ENCODE measurements around the gene SDC3. TPM values are rescaled to one million over a fixed set of nuclear protein-coding genes. Genes with fewer than 3 reads are reported as not detected.

The SDC3 gene
- total and polyA plus RNA-seq, 4 donors: 21.2 to 41.8 (median 23.7) TPM

DNA sequence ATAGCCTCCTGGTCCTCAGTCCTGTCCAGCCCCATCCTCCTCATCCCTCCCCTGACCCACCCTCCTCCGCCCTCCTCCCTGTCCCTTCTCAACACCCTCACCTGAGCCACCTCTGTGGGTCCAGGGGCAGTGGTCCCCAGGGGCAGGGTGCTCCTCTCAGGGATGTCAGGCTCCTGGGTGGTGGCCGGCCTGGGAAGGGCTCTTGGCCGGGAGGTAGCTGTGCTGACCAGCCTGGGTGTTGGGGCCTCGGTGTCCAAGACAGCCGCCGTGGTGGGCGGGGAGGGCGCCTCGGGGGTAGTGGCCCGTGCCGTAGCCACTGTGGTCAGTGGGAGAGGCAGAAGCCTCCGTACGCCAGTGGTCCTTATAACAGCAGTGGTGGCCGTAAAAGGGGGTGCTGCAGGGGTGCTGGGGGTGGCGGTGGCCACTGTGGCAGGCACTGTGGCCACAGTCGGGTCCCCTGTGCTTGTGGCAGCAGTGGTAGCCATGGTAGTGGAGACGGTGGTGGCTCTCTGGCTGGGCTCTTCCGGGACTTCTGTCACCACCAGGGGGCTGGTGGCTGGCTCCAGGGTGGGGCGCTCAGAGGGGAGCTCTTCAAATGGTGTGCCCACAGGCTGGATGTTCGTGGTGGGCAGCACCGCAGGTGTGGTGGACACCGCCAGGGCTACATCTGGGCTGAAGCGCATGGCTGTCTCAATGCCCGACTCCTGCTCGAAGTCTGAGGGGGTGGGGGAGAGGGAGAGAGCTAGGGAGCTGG is 31.9 kb downstream of the SDC3 start:
- no peak overlapping the region for H3K27ac ChIP-seq (ENCODE audit: low read depth in 1 of 2, low read length in 1 of 2)
- TF ChIP-seq, protein P1, sequence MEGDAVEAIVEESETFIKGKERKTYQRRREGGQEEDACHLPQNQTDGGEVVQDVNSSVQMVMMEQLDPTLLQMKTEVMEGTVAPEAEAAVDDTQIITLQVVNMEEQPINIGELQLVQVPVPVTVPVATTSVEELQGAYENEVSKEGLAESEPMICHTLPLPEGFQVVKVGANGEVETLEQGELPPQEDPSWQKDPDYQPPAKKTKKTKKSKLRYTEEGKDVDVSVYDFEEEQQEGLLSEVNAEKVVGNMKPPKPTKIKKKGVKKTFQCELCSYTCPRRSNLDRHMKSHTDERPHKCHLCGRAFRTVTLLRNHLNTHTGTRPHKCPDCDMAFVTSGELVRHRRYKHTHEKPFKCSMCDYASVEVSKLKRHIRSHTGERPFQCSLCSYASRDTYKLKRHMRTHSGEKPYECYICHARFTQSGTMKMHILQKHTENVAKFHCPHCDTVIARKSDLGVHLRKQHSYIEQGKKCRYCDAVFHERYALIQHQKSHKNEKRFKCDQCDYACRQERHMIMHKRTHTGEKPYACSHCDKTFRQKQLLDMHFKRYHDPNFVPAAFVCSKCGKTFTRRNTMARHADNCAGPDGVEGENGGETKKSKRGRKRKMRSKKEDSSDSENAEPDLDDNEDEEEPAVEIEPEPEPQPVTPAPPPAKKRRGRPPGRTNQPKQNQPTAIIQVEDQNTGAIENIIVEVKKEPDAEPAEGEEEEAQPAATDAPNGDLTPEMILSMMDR (IDR thresholded peaks at IDR 0.05; ENCODE audit: control extremely low read depth, extremely low read depth): no peak
- H3K9ac ChIP-seq (ENCODE audit: insufficient read depth in 1 of 2, low read length in 2 of 2): no peak overlapping the region
- DNase-seq (no peak), ATAC-seq (ENCODE audit: insufficient read depth, low FRiP score) (no peak)
- no peak overlapping the region for H3K4me3 ChIP-seq
- no peaks in the 10 kb centered on the region for H3K27me3 ChIP-seq (ENCODE audit: control insufficient read depth in 3 of 3, insufficient read depth in 3 of 3, low read length in 2 of 3)
- peaks cover 0 to 33% (median 17%) of the 10 kb centered on the region in 4 donors for H3K36me3 ChIP-seq (ENCODE audit: control insufficient read depth in 4 of 4, insufficient read depth in 4 of 4, low read length in 4 of 4)
- peaks cover 0 to 11% (median 6%) of the 10 kb centered on the region in 4 donors for H3K9me3 ChIP-seq (ENCODE audit: control insufficient read depth in 4 of 4, insufficient read depth in 3 of 4, low read length in 3 of 4)
- peaks cover 0 to 17% (median 8%) of the 10 kb centered on the region in 5 donors for H3K4me1 ChIP-seq (ENCODE audit: control insufficient read depth in 5 of 5, insufficient read depth in 5 of 5, low read length in 5 of 5)
- 91 to 93% methylated on average over 25 of the region's 25 CpGs for WGBS, 2 donors

DNA sequence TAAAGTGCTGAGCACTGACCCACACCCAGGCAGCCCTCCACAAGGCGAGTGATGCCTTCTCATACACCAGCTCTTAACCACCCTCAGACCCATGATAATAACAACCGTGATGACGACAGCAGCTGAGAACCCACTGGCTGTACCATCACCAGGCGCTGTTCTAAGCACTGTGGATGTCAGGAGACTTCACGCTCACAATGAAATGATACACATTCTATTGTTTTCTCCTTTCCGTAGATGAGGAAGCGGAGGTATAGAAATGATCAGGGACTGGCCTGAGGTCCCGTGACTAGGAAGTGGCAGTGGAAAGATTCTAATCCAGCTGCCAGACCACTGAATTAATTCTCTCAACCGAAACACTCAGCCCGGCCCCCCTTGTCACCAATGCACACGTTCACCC is 32.6 kb downstream of the SDC3 start:
- 80 to 81% methylated on average over 11 of the region's 11 CpGs for WGBS, 2 donors
- H3K4me3 ChIP-seq: no peak overlapping the region
- ATAC-seq (ENCODE audit: insufficient read depth, low FRiP score) (no peak), DNase-seq (no peak)
- TF ChIP-seq, protein P1 (IDR thresholded peaks at IDR 0.05; ENCODE audit: control extremely low read depth, extremely low read depth): no peak
- H3K27me3 ChIP-seq (ENCODE audit: control insufficient read depth in 3 of 3, insufficient read depth in 3 of 3, low read length in 2 of 3): no peaks in the 10 kb centered on the region
- no peak overlapping the region for H3K9ac ChIP-seq (ENCODE audit: insufficient read depth in 1 of 2, low read length in 2 of 2)
- H3K27ac ChIP-seq (ENCODE audit: low read depth in 1 of 2, low read length in 1 of 2): no peak overlapping the region
- peaks cover 0 to 11% (median 6%) of the 10 kb centered on the region in 4 donors for H3K9me3 ChIP-seq (ENCODE audit: control insufficient read depth in 4 of 4, insufficient read depth in 3 of 4, low read length in 3 of 4)
- peaks cover 0 to 17% (median 8%) of the 10 kb centered on the region in 5 donors for H3K4me1 ChIP-seq (ENCODE audit: control insufficient read depth in 5 of 5, insufficient read depth in 5 of 5, low read length in 5 of 5)
- peaks cover 0 to 33% (median 17%) of the 10 kb centered on the region in 4 donors for H3K36me3 ChIP-seq (ENCODE audit: control insufficient read depth in 4 of 4, insufficient read depth in 4 of 4, low read length in 4 of 4)

DNA sequence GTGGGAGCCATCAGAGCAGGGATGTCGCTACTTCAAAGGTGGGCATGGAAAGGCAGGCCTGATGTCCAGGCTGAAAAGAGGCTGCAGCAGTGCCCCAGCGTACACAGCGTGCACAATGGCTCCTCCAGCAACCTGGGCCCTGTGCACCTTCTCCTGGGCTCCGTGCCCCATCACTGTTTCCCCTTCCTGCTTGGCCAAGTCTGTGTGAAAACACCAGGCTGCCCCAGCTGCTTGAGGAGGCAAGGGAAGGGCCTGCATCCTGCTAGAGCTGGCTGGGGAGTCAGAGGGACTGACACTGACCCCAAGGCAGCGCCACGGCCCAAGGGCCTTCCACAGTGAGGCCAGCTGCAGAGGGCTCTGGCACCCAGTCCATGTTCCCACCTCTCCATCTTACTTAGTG is 33.4 kb downstream of the SDC3 start:
- H3K9me3 ChIP-seq (ENCODE audit: control insufficient read depth in 4 of 4, insufficient read depth in 3 of 4, low read length in 3 of 4): peaks cover 0 to 11% (median 6%) of the 10 kb centered on the region in 4 donors
- no peak overlapping the region for H3K4me3 ChIP-seq
- DNase-seq (no peak), ATAC-seq (ENCODE audit: insufficient read depth, low FRiP score) (no peak)
- no peak overlapping the region for H3K27ac ChIP-seq (ENCODE audit: low read depth in 1 of 2, low read length in 1 of 2)
- H3K4me1 ChIP-seq (ENCODE audit: control insufficient read depth in 5 of 5, insufficient read depth in 5 of 5, low read length in 5 of 5): peaks cover 0 to 17% (median 8%) of the 10 kb centered on the region in 5 donors
- no peaks in the 10 kb centered on the region for H3K27me3 ChIP-seq (ENCODE audit: control insufficient read depth in 3 of 3, insufficient read depth in 3 of 3, low read length in 2 of 3)
- TF ChIP-seq, protein P1 (IDR thresholded peaks at IDR 0.05; ENCODE audit: control extremely low read depth, extremely low read depth): no peak
- no peak overlapping the region for H3K9ac ChIP-seq (ENCODE audit: insufficient read depth in 1 of 2, low read length in 2 of 2)
- H3K36me3 ChIP-seq (ENCODE audit: control insufficient read depth in 4 of 4, insufficient read depth in 4 of 4, low read length in 4 of 4): peaks cover 0 to 33% (median 17%) of the 10 kb centered on the region in 4 donors
- WGBS, 2 donors: 86 to 90% methylated on average over 6 of the region's 6 CpGs

Data from lung (tissue), 12 donors.